Measurements from ENCODE around the gene GULP1. TPM values are rescaled to one million over a fixed set of nuclear protein-coding genes. Genes with fewer than 3 reads are reported as not detected.

GULP1 gene
- total RNA-seq, 1 experiment from 2014 or later = 76.0 TPM

GRCh38 chr2:188285774-188286173 lies 5.9 kb upstream of the GULP1 start:
- H2AFZ ChIP-seq (ENCODE audit: low read depth, low read length, poor library complexity, severe bottlenecking) = no peak overlapping the region
- no peak for TF ChIP-seq ELF1 (IDR thresholded peaks at IDR 0.05; ENCODE audit: borderline replicate concordance, low read depth)
- TF ChIP-seq SP1 (IDR thresholded peaks at IDR 0.05; ENCODE audit: low read depth) = no peak; the same call in 1 of the 2 replicates
- no peak for TF ChIP-seq CBX3 (IDR thresholded peaks at IDR 0.05; ENCODE audit: low read depth)
- TF ChIP-seq EZH2 (IDR thresholded peaks at IDR 0.05) = no peak
- H3K79me2 ChIP-seq (ENCODE audit: insufficient read depth, low read length) = peaks cover 5% of the 10 kb centered on the region; the same call in 1 of the 2 replicates
- H3K4me3 ChIP-seq (replicated peaks in 1 of 2; ENCODE audit: low read depth in 1 of 2, low read length in 2 of 2) = no peak overlapping the region
- H3K9ac ChIP-seq (ENCODE audit: low read length) = no peak overlapping the region
- RAD21 ChIA-PET (ENCODE audit: low non-redundant PET in 1 of 2, low total read pairs in 2 of 2, uncharacterized antibody in 2 of 2, unreplicated experiment in 2 of 2) = no interaction called here
- CTCF ChIA-PET = no interaction called here
- no peaks in the 10 kb centered on the region for H3K36me3 ChIP-seq (ENCODE audit: control insufficient read depth in 1 of 2, insufficient read depth in 2 of 2, low read length in 2 of 2)
- DNase-seq (ENCODE audit: low read depth, low spot score) = no peak
- no peak for ATAC-seq
- no TSS peak for BruUV-seq (replicated peaks)
- no peaks in the 10 kb centered on the region for H3K27me3 ChIP-seq (ENCODE audit: insufficient read depth, low read length)
- no peak overlapping the region for H3K27ac ChIP-seq (ENCODE audit: low read depth, low read length)
- H4K20me1 ChIP-seq (ENCODE audit: insufficient read depth) = no peaks in the 10 kb centered on the region
- intact Hi-C loops (cut with micrococcal nuclease) = no loop called here
- no peak overlapping the region for H3K4me2 ChIP-seq (ENCODE audit: low read length)
- H3K9me2 ChIP-seq (ENCODE audit: insufficient read depth) = no peaks in the 10 kb centered on the region
- H3K4me1 ChIP-seq (ENCODE audit: control insufficient read depth in 1 of 2, insufficient read depth in 2 of 2, low read length in 2 of 2) = peaks cover 6 to 8% of the 10 kb centered on the region in 2 experiments
- H3K9me3 ChIP-seq (ENCODE audit: control insufficient read depth in 1 of 2, insufficient read depth in 1 of 2, low read depth in 1 of 2, low read length in 2 of 2) = no peaks in the 10 kb centered on the region
- POLR2A ChIA-PET = no interaction called here

- Histone ChIP-seq H4K20me1 (ENCODE audit: insufficient read depth) (no peaks in the 10 kb centered on the region), H3K4me3 (replicated peaks in 1 of 2; ENCODE audit: low read depth in 1 of 2, low read length in 2 of 2) (peak overlapping the region; percentile 80 to 90), H3K27ac (ENCODE audit: low read depth, low read length) (peak overlapping the region; percentile 98), H3K9me2 (ENCODE audit: insufficient read depth) (no peaks in the 10 kb centered on the region), H3K9ac (ENCODE audit: low read length) (peak overlapping the region; percentile 97), H3K4me2 (ENCODE audit: low read length) (peak overlapping the region; percentile 95), H3K27me3 (ENCODE audit: insufficient read depth, low read length) (no peaks in the 10 kb centered on the region), H3K4me1 (ENCODE audit: control insufficient read depth in 1 of 2, insufficient read depth in 2 of 2, low read length in 2 of 2) (peaks cover 23 to 43% of the 10 kb centered on the region in 2 experiments), H2AFZ (ENCODE audit: low read depth, low read length, poor library complexity, severe bottlenecking) (no peak overlapping the region), H3K36me3 (ENCODE audit: control insufficient read depth in 1 of 2, insufficient read depth in 2 of 2, low read length in 2 of 2) (0 out of 4 replicates have a peak, but pooled peaks cover 0 to 3% of the 10 kb centered on the region in 2 experiments), H3K9me3 (ENCODE audit: control insufficient read depth in 1 of 2, insufficient read depth in 1 of 2, low read depth in 1 of 2, low read length in 2 of 2) (no peaks in the 10 kb centered on the region), H3K79me2 (ENCODE audit: insufficient read depth, low read length) (peaks cover 57% of the 10 kb centered on the region)
- TF ChIP-seq SIN3A (IDR thresholded peaks at IDR 0.05; ENCODE audit: low read depth) = 0 out of 2 replicates have a peak, but pooled peaks have one; percentile 48
- TF ChIP-seq SP1 (IDR thresholded peaks at IDR 0.05; ENCODE audit: low read depth) = peak; percentile 19; the same call in 1 of the 2 replicates
- TF ChIP-seq SRF (IDR thresholded peaks at IDR 0.05; ENCODE audit: low read depth) = no peak
- no peak for TF ChIP-seq EZH2 (IDR thresholded peaks at IDR 0.05)
- TF ChIP-seq MAX (IDR thresholded peaks at IDR 0.05) = peak; percentile 50; the same call in 1 of the 2 replicates
- TF ChIP-seq REST (IDR thresholded peaks at IDR 0.05; ENCODE audit: low read depth) = no peak
- TF ChIP-seq, protein P1, sequence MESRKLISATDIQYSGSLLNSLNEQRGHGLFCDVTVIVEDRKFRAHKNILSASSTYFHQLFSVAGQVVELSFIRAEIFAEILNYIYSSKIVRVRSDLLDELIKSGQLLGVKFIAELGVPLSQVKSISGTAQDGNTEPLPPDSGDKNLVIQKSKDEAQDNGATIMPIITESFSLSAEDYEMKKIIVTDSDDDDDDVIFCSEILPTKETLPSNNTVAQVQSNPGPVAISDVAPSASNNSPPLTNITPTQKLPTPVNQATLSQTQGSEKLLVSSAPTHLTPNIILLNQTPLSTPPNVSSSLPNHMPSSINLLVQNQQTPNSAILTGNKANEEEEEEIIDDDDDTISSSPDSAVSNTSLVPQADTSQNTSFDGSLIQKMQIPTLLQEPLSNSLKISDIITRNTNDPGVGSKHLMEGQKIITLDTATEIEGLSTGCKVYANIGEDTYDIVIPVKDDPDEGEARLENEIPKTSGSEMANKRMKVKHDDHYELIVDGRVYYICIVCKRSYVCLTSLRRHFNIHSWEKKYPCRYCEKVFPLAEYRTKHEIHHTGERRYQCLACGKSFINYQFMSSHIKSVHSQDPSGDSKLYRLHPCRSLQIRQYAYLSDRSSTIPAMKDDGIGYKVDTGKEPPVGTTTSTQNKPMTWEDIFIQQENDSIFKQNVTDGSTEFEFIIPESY (IDR thresholded peaks at IDR 0.05; ENCODE audit: extremely low read depth, insufficient replicate concordance, low read length) = no peak
- no peak for TF ChIP-seq CEBPB (IDR thresholded peaks at IDR 0.05; ENCODE audit: low read depth)
- 0 out of 2 replicates have a peak, but pooled peaks have one; percentile 25 for TF ChIP-seq JUND (IDR thresholded peaks at IDR 0.05)
- 0 out of 2 replicates have a peak, but pooled peaks have one; percentile 14 for TF ChIP-seq EGR1 (IDR thresholded peaks at IDR 0.05; ENCODE audit: low read depth)
- TF ChIP-seq CBX3 (IDR thresholded peaks at IDR 0.05; ENCODE audit: low read depth) = no peak
- TF ChIP-seq ELF1 (IDR thresholded peaks at IDR 0.05; ENCODE audit: borderline replicate concordance, low read depth) = no peak
- TF ChIP-seq EZH2phosphoT487 (IDR thresholded peaks at IDR 0.05; ENCODE audit: borderline replicate concordance) = no peak
- ChIA-PET POLR2A (no interaction called here), CTCF (interaction anchor here (1.0 kb wide), 1 partner anchor 78 kb away, joined by 4 read pairs; no protein-coding TSS in a partner anchor), RAD21 (ENCODE audit: low non-redundant PET in 1 of 2, low total read pairs in 2 of 2, uncharacterized antibody in 2 of 2, unreplicated experiment in 2 of 2) (interaction anchor here in 1 of 2 experiments (0.7 kb wide), 1 partner anchor 61 kb away, joined by 3 read pairs; no protein-coding TSS in a partner anchor)
- intact Hi-C loops (cut with micrococcal nuclease) = loop anchor here (5.0 kb wide), 3 partner anchors 76 to 221 kb away; no protein-coding TSS in a partner anchor
- DNase-seq (ENCODE audit: low read depth, low spot score) (no peak), ATAC-seq (no peak)
- no TSS peak for BruUV-seq (replicated peaks)
These were observed 495 bp upstream of the GULP1 start for GRCh38 chr2:188291142-188291616.
